22Rv1 (cell line): ENCODE measurements around the gene WFDC8.

Experiments used
- ZFX ChIP-seq: fragments of 450-650 bp; IDR thresholded peaks from 2 replicates; pipeline ENCODE4 v1.6.1; 2017; ENCODE audit warnings: antibody characterized with exemption, borderline replicate concordance
- TF ChIP-seq, protein P1 (sequence below): fragments of 450-650 bp; IDR thresholded peaks from 2 replicates; pipeline ENCODE4 v1.5.1; 2017; ENCODE audit warnings: mild to moderate bottlenecking

DNA sequence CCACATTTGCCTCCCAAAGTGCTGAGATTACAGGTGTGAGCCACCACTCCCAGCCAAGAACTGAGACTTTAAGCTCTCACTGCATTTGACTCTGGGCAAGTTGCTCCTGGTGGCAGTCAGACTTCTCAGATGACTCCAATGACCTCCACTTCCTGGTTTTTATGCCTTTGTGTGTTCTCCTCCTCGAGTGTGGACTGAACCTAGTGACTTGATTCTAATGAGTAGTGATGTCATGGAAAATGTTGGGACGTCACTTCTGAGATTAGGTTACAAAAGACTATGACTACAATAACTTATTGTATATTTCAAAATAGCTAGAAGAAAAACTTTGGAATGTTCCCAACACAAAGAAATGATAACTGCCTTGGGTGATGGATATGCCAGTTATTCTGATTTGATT lies 75.7 kb downstream of the WFDC8 start:
- TF ChIP-seq, protein P1, sequence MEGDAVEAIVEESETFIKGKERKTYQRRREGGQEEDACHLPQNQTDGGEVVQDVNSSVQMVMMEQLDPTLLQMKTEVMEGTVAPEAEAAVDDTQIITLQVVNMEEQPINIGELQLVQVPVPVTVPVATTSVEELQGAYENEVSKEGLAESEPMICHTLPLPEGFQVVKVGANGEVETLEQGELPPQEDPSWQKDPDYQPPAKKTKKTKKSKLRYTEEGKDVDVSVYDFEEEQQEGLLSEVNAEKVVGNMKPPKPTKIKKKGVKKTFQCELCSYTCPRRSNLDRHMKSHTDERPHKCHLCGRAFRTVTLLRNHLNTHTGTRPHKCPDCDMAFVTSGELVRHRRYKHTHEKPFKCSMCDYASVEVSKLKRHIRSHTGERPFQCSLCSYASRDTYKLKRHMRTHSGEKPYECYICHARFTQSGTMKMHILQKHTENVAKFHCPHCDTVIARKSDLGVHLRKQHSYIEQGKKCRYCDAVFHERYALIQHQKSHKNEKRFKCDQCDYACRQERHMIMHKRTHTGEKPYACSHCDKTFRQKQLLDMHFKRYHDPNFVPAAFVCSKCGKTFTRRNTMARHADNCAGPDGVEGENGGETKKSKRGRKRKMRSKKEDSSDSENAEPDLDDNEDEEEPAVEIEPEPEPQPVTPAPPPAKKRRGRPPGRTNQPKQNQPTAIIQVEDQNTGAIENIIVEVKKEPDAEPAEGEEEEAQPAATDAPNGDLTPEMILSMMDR = no peak
- no peak for TF ChIP-seq ZFX
